Measurements from ENCODE around the gene FCN2. TPM values are rescaled to one million over a fixed set of nuclear protein-coding genes. Genes with fewer than 3 reads are reported as not detected.

The FCN2 gene
- total RNA-seq, 1 donor: not detected

DNA sequence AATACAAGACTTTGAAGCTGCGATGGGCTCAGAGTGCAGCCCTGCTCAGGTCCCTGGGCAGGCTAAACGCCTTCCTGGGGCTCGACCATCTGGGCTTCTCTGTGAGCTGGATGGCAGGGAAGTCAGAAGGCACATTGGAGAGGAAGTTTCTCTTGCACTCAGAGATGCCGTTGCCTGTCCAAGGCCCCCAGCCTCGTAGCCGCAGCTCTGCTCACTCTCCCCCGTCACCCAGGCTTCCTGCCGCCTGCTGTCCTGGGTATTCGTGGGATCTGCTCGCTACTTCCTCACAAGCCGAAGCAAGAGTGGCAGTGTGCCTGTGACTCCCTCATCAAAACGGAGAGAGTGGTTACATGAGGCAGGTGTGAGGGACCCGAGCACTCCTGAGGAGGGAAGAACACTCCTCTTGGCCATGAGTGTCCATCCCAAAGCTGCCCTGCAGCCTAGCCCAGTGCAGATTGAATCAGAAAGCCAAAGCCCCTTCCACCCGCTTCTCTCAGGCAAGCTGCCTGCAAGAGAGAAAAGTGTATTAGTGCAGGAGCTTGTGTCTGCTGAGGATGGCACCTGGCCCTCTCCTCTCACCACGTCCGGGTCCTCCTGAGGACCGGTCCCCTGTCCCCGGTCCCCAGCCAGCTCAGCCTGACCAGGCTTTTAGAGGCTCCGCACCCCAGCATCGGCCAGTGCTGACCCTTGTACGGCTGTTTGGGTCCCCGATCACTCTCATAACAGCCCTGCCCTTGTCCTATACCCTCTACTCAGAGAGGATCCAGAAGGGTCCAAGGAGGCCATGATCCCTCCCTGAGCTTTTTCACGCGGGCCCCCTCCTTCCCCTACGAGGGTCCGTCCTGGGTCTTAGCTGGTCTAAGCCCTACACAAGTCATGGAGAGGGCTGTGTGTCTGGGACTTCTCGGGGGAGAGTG lies 7.3 kb downstream of the FCN2 start:
- Histone ChIP-seq H3K27ac (ENCODE audit: low read depth, low read length) (no peak overlapping the region), H3K79me2 (ENCODE audit: insufficient read depth, low read length) (no peaks in the 10 kb centered on the region), H2AFZ (ENCODE audit: low read length) (no peak overlapping the region), H3K4me3 (ENCODE audit: insufficient read depth, low read length) (no peak overlapping the region), H3K27me3 (ENCODE audit: insufficient read depth, low read length) (peaks cover 4% of the 10 kb centered on the region), H3K9me3 (ENCODE audit: low read depth, low read length) (no peaks in the 10 kb centered on the region), H3K36me3 (ENCODE audit: insufficient read depth, low read length) (no peaks in the 10 kb centered on the region), H4K20me1 (ENCODE audit: insufficient read depth, low read length) (no peaks in the 10 kb centered on the region), H3K4me1 (ENCODE audit: insufficient read depth, low read length) (no peaks in the 10 kb centered on the region), H3K4me2 (ENCODE audit: insufficient read depth, low read length) (no peak overlapping the region)
- no peak for DNase-seq (ENCODE audit: insufficient read length, low spot score, missing footprints)
- TF ChIP-seq, protein P1, sequence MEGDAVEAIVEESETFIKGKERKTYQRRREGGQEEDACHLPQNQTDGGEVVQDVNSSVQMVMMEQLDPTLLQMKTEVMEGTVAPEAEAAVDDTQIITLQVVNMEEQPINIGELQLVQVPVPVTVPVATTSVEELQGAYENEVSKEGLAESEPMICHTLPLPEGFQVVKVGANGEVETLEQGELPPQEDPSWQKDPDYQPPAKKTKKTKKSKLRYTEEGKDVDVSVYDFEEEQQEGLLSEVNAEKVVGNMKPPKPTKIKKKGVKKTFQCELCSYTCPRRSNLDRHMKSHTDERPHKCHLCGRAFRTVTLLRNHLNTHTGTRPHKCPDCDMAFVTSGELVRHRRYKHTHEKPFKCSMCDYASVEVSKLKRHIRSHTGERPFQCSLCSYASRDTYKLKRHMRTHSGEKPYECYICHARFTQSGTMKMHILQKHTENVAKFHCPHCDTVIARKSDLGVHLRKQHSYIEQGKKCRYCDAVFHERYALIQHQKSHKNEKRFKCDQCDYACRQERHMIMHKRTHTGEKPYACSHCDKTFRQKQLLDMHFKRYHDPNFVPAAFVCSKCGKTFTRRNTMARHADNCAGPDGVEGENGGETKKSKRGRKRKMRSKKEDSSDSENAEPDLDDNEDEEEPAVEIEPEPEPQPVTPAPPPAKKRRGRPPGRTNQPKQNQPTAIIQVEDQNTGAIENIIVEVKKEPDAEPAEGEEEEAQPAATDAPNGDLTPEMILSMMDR (IDR thresholded peaks at IDR 0.05; ENCODE audit: extremely low read depth, low read depth, low read length): no peak

DNA sequence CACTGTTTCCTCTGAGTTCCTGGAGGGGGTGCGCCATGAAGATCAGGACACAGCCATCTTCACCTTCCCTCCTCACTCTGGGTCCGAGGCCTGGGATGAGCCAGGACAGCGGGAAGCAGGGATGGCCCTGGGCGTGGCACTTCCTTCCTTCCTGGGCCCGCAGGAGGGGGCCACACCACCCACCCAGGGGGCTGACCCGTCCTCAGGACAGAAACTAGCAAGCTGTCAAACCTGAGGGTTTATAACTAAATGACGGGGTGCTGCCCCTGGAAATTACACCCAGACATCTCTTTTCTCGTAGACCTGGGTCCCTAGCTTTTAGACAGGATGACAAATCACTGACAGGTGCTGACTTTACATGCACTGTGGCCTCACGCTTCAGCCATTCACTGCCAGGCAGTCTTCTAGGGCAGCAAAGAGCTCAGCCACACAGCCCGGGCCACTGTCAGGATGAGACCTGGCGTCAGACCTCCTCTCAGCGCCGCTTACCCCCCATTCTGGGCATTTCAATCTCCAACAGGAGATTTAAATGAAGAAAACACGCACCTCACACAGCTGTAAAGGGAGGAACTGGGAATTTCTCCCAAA lies 8.1 kb downstream of the FCN2 start:
- Histone ChIP-seq H3K4me3 (ENCODE audit: insufficient read depth, low read length) (no peak overlapping the region), H3K4me1 (ENCODE audit: insufficient read depth, low read length) (no peaks in the 10 kb centered on the region), H3K79me2 (ENCODE audit: insufficient read depth, low read length) (no peaks in the 10 kb centered on the region), H3K9me3 (ENCODE audit: low read depth, low read length) (no peaks in the 10 kb centered on the region), H2AFZ (ENCODE audit: low read length) (no peak overlapping the region), H4K20me1 (ENCODE audit: insufficient read depth, low read length) (no peaks in the 10 kb centered on the region), H3K27ac (ENCODE audit: low read depth, low read length) (no peak overlapping the region), H3K36me3 (ENCODE audit: insufficient read depth, low read length) (no peaks in the 10 kb centered on the region), H3K4me2 (ENCODE audit: insufficient read depth, low read length) (no peak overlapping the region), H3K27me3 (ENCODE audit: insufficient read depth, low read length) (peaks cover 4% of the 10 kb centered on the region)
- no peak for DNase-seq (ENCODE audit: insufficient read length, low spot score, missing footprints)
- TF ChIP-seq, protein P1 (IDR thresholded peaks at IDR 0.05; ENCODE audit: extremely low read depth, low read depth, low read length): no peak

DNA sequence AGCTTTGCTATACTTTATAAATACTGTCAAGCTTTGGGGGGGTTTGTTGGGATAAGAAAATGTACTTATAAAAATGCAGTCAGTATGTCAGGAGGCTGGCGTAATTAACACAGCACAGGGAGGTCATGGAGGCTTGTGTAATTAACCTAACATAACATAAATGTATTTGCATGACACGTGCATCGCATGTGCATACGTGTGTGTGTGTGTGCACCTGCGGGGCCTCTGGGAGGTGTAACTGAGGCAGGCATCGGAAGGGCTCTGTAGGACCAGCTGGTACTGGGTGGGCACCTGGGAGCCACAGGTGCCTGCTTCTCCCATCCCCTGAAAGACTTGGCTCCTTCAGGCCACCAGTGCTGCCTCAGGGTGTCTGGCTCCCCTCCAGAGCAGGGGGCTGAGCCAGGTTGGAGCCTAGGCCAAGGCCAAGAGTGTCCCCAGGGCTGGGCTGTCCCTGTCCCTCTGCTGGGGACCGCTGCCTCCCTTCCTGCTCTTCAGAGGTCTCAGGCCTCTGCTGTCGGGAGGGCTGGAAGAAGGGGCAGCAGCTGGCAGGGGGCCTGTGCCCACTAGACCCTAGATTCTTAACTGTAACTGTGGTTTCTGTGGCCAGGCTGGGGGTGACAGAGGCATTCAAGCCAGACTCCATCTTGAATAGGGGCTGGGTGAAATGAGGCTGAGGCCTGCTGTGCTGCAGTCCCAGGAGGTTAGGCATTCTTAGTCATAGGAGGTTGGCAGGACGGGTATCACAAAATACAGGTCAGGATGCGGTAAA lies 9.0 kb downstream of the FCN2 start:
- Histone ChIP-seq H3K79me2 (ENCODE audit: insufficient read depth, low read length) (no peaks in the 10 kb centered on the region), H3K27me3 (ENCODE audit: insufficient read depth, low read length) (peaks cover 4% of the 10 kb centered on the region), H3K36me3 (ENCODE audit: insufficient read depth, low read length) (no peaks in the 10 kb centered on the region), H3K27ac (ENCODE audit: low read depth, low read length) (no peak overlapping the region), H3K4me3 (ENCODE audit: insufficient read depth, low read length) (no peak overlapping the region), H3K9me3 (ENCODE audit: low read depth, low read length) (no peaks in the 10 kb centered on the region), H4K20me1 (ENCODE audit: insufficient read depth, low read length) (no peaks in the 10 kb centered on the region), H3K4me2 (ENCODE audit: insufficient read depth, low read length) (no peak overlapping the region), H3K4me1 (ENCODE audit: insufficient read depth, low read length) (no peaks in the 10 kb centered on the region), H2AFZ (ENCODE audit: low read length) (no peak overlapping the region)
- peak; percentile 67 for DNase-seq (ENCODE audit: insufficient read length, low spot score, missing footprints)
- TF ChIP-seq, protein P1 (IDR thresholded peaks at IDR 0.05; ENCODE audit: extremely low read depth, low read depth, low read length): no peak

DNA sequence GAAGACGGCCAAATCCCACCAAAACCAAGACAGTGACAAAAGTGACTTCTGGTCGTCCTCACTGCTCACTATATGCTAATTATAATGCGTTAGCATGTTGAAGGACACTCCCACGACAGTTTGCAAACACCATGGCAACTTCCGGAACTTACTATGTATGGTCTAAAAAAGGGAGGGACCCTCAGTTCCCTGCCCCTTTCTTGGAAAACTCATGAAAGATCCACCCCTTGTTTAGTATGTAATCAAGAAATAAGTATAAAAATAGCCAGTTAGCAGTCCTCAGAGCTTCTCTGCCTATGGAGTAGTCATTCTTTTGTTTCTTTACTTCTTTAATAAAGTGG lies 9.5 kb downstream of the FCN2 start:
- DNase-seq (ENCODE audit: insufficient read length, low spot score, missing footprints): no peak
- H3K4me2 ChIP-seq (ENCODE audit: insufficient read depth, low read length): no peak overlapping the region
- TF ChIP-seq, protein P1 (IDR thresholded peaks at IDR 0.05; ENCODE audit: extremely low read depth, low read depth, low read length): no peak
- H3K27ac ChIP-seq (ENCODE audit: low read depth, low read length): no peak overlapping the region
- H4K20me1 ChIP-seq (ENCODE audit: insufficient read depth, low read length): no peaks in the 10 kb centered on the region
- peaks cover 4% of the 10 kb centered on the region for H3K27me3 ChIP-seq (ENCODE audit: insufficient read depth, low read length)
- no peaks in the 10 kb centered on the region for H3K4me1 ChIP-seq (ENCODE audit: insufficient read depth, low read length)
- no peaks in the 10 kb centered on the region for H3K9me3 ChIP-seq (ENCODE audit: low read depth, low read length)
- H3K36me3 ChIP-seq (ENCODE audit: insufficient read depth, low read length): no peaks in the 10 kb centered on the region
- H3K4me3 ChIP-seq (ENCODE audit: insufficient read depth, low read length): no peak overlapping the region
- H3K79me2 ChIP-seq (ENCODE audit: insufficient read depth, low read length): no peaks in the 10 kb centered on the region
- H2AFZ ChIP-seq (ENCODE audit: low read length): no peak overlapping the region

All from osteoblast (primary cell).